Measurements from ENCODE around the gene NHLH1. TPM values are rescaled to one million over a fixed set of nuclear protein-coding genes. Genes with fewer than 3 reads are reported as not detected.

NHLH1 gene
- polyA plus RNA-seq, 3 donors: 0.06 to 0.13 (median 0.08) TPM

- DNase-seq (ENCODE audit: low read depth in 3 of 3, low spot score in 2 of 3): no peak
Measured at GRCh38 chr1:160357286-160358002, 9.4 kb upstream of the NHLH1 start.

GRCh38 chr1:160358073-160358472 is 8.8 kb upstream of the NHLH1 start:
- no peak for DNase-seq (ENCODE audit: low read depth in 3 of 3, low spot score in 2 of 3)

DNA sequence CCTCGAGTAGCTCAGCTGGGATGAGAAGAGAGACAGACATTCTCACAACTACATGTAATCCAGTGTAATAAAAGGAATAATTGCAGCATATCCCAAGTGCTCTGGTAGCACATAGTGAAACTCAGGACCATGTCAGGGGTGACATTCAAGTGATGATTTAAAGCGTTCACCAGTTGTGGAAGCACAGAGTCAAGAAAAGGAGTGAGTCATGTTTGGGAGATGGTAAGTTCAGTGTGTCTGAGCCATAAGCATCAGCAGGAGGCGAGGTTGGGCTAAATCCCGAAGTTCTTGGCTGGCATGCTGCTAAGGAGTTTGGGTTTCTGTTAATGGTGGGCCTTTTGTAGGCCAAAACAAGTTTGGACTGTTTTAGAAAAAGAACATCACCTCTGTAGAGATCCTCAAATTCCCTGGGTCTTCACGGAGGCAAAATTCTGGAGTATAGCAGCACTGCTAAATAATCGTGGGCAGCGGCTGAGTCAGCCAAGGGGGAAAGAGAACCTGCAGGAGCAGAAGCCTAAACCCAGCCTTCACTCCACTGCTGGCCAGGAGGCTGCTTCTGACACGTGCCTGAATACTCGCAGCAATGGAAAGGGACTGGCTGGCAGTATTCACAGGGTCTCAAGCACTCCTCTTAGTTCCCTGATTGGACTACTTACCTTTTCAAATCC is 7.2 kb upstream of the NHLH1 start:
- DNase-seq (ENCODE audit: low read depth in 3 of 3, low spot score in 2 of 3): no peak

- no peak for DNase-seq (ENCODE audit: low read depth in 3 of 3, low spot score in 2 of 3)
Measured at GRCh38 chr1:160360227-160360695, 6.6 kb upstream of the NHLH1 start.

GRCh38 chr1:160361199-160361598 is 5.7 kb upstream of the NHLH1 start:
- no peak for DNase-seq (ENCODE audit: low read depth in 3 of 3, low spot score in 2 of 3)

DNA sequence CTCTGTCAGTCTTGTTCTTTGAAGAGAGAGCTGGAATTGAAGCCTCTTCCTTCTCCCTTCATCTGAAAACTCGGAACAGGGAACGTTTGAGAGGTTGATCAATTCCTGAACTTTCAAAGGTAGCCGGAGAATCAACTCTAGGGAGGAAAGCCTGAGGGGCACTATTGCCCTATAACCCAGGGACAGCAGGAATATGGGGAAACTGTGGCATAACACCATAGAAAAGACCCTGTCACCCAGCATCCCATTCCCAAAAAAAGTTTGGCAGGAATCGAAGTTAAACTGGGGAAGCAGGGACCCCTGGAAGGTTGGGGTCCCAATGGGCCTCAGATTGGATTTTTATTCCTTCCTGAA is 5.1 kb upstream of the NHLH1 start:
- DNase-seq (ENCODE audit: low read depth in 3 of 3, low spot score in 2 of 3): no peak

- no peak for DNase-seq (ENCODE audit: low read depth in 3 of 3, low spot score in 2 of 3)
Measured at GRCh38 chr1:160362168-160362957, 4.5 kb upstream of the NHLH1 start.

- DNase-seq (ENCODE audit: low read depth in 3 of 3, low spot score in 2 of 3): no peak
Measured at GRCh38 chr1:160363010-160363409, 3.9 kb upstream of the NHLH1 start.

GRCh38 chr1:160363951-160364735 is 2.7 kb upstream of the NHLH1 start:
- no peak for DNase-seq (ENCODE audit: low read depth in 3 of 3, low spot score in 2 of 3)

- DNase-seq (ENCODE audit: low read depth in 3 of 3, low spot score in 2 of 3): no peak
Measured at GRCh38 chr1:160365325-160365724, 1.5 kb upstream of the NHLH1 start.

- no peak for DNase-seq (ENCODE audit: low read depth in 3 of 3, low spot score in 2 of 3)
Measured at GRCh38 chr1:160367516-160367900, 637 bp downstream of the NHLH1 start.

DNA sequence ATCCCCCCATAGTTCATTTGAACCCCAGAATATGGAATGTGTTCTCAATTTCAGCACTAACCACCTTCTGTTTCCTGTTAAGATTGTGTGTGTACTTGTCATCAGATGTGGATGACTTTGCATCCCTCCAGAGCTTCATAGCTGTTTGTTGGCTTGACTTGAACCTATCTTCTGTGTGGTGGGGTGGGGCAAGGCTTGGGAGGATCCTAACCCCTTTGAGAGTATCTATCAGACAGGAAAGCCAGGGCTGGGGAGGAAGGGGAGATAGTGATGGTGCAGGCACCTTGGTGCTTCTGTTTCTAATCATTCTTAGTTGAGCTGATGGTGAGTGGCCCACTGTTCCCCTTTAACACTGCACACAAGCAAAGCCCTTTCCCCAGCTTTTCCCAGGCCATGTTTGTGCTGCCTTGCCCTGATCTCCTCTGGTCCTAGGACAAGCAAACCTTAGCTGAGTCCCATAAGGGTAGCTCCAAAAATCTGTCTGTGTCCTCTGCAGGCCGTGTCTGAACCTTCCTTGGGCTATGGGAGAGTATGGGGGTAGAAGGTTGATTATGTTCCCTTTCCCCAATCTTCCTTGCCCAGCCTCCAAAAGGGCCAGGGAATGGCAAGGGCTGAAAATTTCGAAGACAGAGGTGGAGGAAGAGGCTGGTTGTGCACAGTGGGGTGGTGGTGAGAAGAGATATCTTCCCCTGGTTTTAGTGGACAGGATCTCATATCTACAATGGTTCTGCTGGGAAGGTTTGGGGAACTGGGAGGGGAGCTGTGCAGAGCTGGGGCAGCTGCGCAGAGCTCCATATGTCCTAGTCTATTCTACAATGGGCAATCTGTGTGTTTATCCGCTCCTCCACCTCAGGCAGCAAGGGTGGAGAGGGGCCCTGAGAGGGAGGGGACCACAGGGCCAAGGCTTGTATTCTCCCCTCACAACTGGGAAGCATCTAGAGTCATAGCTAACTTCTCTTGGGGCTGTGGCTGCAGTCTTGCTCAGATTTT is 1.4 kb downstream of the NHLH1 start:
- no peak for DNase-seq (ENCODE audit: low read depth in 3 of 3, low spot score in 2 of 3)

- no peak for DNase-seq (ENCODE audit: low read depth in 3 of 3, low spot score in 2 of 3)
Measured at GRCh38 chr1:160369087-160369486, 2.2 kb downstream of the NHLH1 start.

- no peak for DNase-seq (ENCODE audit: low read depth in 3 of 3, low spot score in 2 of 3)
Measured at GRCh38 chr1:160370561-160371345, 3.9 kb downstream of the NHLH1 start.

- no peak for DNase-seq (ENCODE audit: low read depth in 3 of 3, low spot score in 2 of 3)
Measured at GRCh38 chr1:160371346-160371631, 4.4 kb downstream of the NHLH1 start.

DNA sequence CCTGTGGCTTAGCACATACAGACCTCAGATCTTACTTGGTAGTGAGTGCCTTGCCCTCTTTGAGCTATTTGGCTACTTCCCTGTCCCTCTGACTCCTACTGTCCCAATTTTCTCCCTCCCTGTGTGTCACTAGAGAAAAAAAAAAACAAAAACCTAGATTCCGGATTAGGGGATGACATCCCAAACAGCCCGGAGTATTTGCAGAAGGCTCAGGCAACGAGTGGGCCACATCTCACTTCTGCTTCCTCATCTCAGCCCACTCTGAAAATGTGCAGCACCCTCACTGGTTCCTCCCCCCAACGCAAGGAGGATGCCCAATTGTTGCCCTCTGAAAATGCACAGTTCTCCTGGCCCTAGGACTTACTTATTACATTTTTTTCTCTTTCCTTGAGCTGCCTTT is 4.9 kb downstream of the NHLH1 start:
- DNase-seq (ENCODE audit: low read depth in 3 of 3, low spot score in 2 of 3): no peak

DNA sequence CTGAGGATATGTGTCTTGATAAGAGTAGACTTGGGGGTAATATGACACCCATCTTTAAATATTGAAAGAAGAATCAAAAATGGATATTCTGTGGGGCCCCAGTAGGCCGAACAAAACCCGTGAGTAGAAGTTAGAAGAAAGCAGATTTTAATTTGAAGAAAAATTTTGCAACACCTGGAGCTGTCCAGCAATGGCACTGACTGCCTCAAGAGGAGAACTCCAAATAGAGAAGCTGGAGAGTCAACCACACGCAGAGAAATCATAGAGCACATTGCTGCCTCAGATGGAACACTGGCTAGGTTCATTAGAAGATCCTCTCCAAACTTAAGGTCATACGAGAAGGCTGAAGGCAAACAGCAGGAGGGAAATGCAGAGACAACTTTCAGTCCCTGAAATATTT is 6.8 kb downstream of the NHLH1 start:
- no peak for DNase-seq (ENCODE audit: low read depth in 3 of 3, low spot score in 2 of 3)

GRCh38 chr1:160374306-160375110 is 7.6 kb downstream of the NHLH1 start:
- no peak for DNase-seq (ENCODE audit: low read depth in 3 of 3, low spot score in 2 of 3)

Data from right renal cortex interstitium (tissue), 3 donors.